T-helper 1 cell treated with Interleukin-12 subunit alpha and Interleukin-12 subunit beta and Interleukin-4 antibody, amounts not matched to agents 30 μg/mL and 1 μg/mL, for 36 hours (primary cell): ENCODE measurements around the gene DOCK9.

Experiments
- H3K27ac Mint-ChIP-seq: one replicate; pipeline ENCODE4 v1.8.0; 2021; ENCODE audit warnings: mild to moderate bottlenecking, mixed read lengths
- H3K27me3 Mint-ChIP-seq: one replicate; pipeline ENCODE4 v1.8.0; 2021; ENCODE audit warnings: low read depth, mixed read lengths
- H3K36me3 Mint-ChIP-seq: one replicate; pipeline ENCODE4 v1.8.0; 2021; ENCODE audit warnings: low read depth, mixed read lengths
- H3K4me1 Mint-ChIP-seq: one replicate; pipeline ENCODE4 v1.8.0; 2021; ENCODE audit warnings: low read depth, mixed read lengths
- H3K4me3 Mint-ChIP-seq: one replicate; pipeline ENCODE4 v1.8.0; 2021; ENCODE audit warnings: mild to moderate bottlenecking, moderate library complexity, mixed read lengths
- H3K9me3 Mint-ChIP-seq: one replicate; pipeline ENCODE4 v1.8.0; 2021; ENCODE audit warnings: mixed read lengths

Gene DOCK9

DNA sequence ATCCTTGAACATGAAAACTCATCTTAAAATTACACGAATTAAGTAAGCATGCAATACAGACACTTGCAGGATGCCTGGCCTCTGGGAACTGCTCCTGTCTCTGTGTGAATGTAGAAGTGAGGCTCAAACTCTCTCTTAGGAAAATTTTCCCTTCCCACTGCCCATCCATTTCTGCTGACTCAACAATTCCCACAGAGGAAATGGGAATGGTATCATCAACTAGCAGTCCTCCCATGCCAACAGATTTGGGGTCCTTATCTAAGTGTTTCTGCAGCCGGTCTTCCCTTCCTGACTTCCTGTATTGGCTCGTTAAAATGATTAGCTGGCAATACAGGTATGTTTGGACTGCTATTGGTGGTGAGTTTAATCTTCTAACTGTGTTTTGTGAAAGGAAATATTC, 85.8 kb downstream of the DOCK9 start:
- H3K9me3 Mint-ChIP-seq, result no peaks in the 10 kb centered on the region
- peaks cover 45% of the 10 kb centered on the region for H3K36me3 Mint-ChIP-seq
- no peak overlapping the region for H3K27ac Mint-ChIP-seq
- H3K4me3 Mint-ChIP-seq, result no peak overlapping the region
- H3K27me3 Mint-ChIP-seq, result no peaks in the 10 kb centered on the region
- peaks cover 21% of the 10 kb centered on the region for H3K4me1 Mint-ChIP-seq

DNA sequence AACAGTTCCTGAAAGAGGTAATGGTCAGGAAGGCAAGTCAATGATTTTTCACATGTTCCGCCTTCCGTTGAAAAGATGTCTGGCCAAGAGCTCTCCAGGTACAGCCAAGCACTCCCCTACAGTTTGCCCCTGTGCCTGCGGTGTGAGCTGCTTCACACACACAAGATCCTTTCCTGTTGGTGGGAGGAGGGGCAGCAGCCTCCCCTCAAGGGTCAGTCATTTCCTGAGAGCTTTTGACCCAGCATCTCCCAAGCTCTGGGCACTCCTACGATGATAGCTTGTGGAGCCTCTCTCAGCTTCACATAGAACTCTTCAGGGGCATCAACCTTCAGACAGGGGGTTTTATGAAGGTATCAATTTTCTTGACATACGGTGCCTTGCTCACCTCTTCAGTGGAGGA, 86.9 kb downstream of the DOCK9 start:
- Mint-ChIP-seq H3K27ac (no peak overlapping the region), H3K4me3 (no peak overlapping the region)

DNA sequence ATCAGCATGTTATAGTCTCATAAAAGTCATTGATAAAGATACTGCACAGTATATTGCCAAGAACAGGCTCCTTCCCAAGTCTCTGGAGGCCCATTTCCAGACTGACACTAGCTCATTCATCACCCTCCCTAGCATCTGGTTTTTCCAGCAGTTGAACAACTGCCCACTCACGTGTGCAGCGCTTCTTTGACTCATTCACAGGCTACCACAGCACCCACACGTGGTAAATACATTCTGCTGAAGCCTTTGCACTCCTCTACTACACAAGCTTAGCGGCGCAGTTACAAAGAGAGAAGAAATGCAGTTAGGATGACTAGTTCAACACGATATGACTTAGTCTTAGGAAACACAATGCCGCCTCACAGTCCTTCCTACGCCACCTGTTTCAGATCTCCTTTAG, 87.7 kb downstream of the DOCK9 start:
- Mint-ChIP-seq H3K4me1 (peaks cover 14% of the 10 kb centered on the region), H3K36me3 (peaks cover 42% of the 10 kb centered on the region), H3K27ac (peak overlapping the region; percentile 45), H3K27me3 (no peaks in the 10 kb centered on the region), H3K9me3 (no peaks in the 10 kb centered on the region), H3K4me3 (no peak overlapping the region)

More for the DNA sequence above, 86.9 kb downstream of the DOCK9 start:
- peaks cover 14% of the 10 kb centered on the region for H3K4me1 Mint-ChIP-seq
- H3K27me3 Mint-ChIP-seq, result no peaks in the 10 kb centered on the region
- no peaks in the 10 kb centered on the region for H3K9me3 Mint-ChIP-seq
- peaks cover 40% of the 10 kb centered on the region for H3K36me3 Mint-ChIP-seq

DNA sequence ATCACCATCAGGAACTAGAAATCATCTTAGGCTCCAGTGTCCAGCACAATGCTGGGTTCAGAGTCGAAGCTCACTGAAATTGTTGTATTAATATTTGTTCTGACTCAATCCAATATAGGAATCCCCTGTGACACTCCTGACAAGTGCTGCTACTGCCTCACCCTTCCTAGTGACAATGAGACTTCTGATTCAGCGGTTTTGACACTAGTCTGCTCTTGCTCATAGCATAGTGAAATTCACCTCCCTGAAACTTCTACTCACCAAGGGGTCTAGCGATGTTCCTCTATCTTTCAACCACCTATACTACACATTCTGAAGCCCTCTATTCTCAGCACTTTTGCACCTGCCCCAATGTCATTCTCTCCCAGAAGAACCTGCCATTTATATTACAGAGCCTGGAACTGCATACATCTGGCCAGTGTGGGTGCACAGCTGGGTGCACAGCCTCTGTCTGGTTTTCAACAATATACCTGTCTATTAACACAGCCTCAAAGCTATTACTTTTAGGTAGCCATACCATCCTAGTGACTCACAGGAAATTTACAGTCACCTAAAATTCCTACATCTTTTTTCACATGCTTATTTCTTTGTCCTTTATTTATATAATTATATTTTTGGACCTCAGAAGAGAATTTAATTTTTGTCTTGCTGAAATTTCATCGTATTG, 88.3 kb downstream of the DOCK9 start:
- Mint-ChIP-seq H3K27me3 (no peaks in the 10 kb centered on the region), H3K4me1 (peaks cover 14% of the 10 kb centered on the region)

DNA sequence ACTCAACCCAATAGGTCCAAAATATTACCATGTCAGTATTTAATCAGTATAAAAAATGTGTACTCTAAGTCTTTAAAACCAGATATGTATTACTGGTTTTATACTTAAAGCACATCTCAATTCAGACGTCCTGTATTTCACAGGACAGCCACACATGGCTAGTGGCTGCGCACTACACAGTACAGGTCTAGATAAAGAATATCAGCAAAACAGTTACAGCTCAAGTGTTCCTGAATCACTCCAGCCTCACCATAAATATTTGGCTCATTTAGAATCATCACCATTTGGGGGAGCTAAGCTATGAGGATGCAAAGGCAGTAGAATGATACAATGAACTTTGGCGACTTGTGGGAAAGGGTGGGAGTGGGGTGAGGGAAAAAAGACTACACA, 89.0 kb downstream of the DOCK9 start:
- no peaks in the 10 kb centered on the region for H3K27me3 Mint-ChIP-seq
- H3K4me3 Mint-ChIP-seq, result no peak overlapping the region
- H3K4me1 Mint-ChIP-seq, result peaks cover 14% of the 10 kb centered on the region
- no peaks in the 10 kb centered on the region for H3K9me3 Mint-ChIP-seq
- H3K36me3 Mint-ChIP-seq, result peaks cover 49% of the 10 kb centered on the region
- H3K27ac Mint-ChIP-seq, result no peak overlapping the region

More for the DNA sequence above, 88.3 kb downstream of the DOCK9 start:
- peaks cover 45% of the 10 kb centered on the region for H3K36me3 Mint-ChIP-seq
- no peak overlapping the region for H3K27ac Mint-ChIP-seq
- no peaks in the 10 kb centered on the region for H3K9me3 Mint-ChIP-seq
- H3K4me3 Mint-ChIP-seq, result no peak overlapping the region

DNA sequence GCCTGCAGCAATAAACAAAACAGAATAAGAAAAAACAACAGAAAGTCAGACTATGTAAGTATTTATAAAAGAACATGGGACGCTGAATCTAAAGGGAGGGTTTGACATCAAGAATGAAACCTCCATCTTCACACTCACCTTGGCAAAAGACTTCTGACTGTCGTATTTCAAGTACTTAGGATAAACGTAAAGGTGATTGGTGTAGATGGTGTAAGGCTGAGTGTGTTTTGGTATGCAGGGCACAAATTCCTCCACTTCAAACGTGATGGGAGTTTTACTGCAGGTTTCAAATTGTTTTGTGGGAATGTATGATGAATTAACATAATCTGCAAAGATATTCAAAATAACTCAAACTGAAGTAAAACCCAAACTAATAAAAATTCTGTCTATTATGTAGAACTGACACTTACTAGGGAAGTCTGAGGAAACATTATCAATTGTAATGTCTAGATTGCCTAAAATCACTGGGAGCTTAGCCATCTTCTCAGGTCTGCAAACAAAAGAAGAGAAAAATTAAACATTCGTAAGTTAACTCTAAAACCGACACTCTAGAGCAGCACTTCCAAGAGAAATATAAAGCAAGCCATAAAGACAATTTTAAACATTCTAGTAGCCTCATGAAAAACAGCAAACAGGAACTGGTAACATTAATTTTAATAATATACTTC, 89.5 kb downstream of the DOCK9 start:
- no peak overlapping the region for H3K27ac Mint-ChIP-seq
- no peak overlapping the region for H3K4me3 Mint-ChIP-seq
- H3K4me1 Mint-ChIP-seq, result peaks cover 13% of the 10 kb centered on the region
- H3K27me3 Mint-ChIP-seq, result no peaks in the 10 kb centered on the region
- H3K36me3 Mint-ChIP-seq, result peaks cover 48% of the 10 kb centered on the region
- no peaks in the 10 kb centered on the region for H3K9me3 Mint-ChIP-seq

DNA sequence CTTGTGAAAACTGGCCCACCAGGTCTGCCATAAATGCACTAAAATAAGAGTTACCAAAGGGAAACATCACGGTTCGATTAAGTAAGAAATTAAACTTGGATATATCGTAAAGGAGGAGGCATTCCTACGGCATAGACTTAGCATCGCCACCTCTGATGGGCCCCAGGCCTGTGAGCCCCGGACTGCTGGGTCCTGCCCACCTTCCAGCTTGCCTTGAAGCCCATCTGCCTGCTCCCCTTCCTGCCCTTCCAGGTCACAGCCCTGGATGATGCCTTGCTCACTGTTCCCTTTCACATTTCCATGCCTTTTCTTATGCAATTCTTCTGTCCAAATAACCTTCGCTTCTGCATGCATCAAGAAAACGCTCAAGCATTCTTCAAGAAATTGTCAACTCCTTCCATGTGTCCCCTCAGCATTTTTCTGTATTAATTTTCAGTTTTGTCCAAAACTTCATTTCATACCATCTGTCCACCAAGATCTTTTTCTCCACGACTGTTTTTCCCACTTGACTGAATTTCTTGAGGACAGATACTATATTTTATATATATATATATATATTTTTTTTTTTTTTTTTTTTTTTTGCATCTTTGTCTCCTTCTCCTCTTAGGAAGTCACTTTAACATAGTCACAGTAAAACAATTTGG, 91.2 kb downstream of the DOCK9 start:
- Mint-ChIP-seq H3K4me1 (peaks cover 11% of the 10 kb centered on the region), H3K4me3 (no peak overlapping the region), H3K27me3 (no peaks in the 10 kb centered on the region), H3K36me3 (peaks cover 49% of the 10 kb centered on the region), H3K27ac (no peak overlapping the region), H3K9me3 (no peaks in the 10 kb centered on the region)

DNA sequence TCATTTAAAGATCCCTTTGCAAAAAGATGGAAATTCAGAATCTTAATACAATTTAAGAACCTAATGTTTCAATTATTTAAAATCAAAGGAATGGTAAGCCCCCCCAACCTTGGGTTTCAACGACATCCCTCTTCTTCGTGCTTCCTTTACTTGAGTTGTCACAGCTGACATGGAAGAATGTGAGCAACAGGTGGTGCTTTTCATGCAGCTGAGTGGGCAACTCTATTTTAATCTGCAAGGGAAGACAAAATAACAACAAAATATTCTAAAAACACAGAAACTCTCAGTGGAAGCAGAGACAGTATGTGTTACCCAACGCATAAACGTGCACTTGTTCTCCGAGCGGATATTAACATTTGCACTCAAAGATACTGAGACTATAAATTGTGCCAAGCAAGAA, 92.3 kb downstream of the DOCK9 start:
- Mint-ChIP-seq H3K27ac (no peak overlapping the region), H3K27me3 (no peaks in the 10 kb centered on the region), H3K4me1 (peaks cover 7% of the 10 kb centered on the region), H3K4me3 (no peak overlapping the region), H3K36me3 (peaks cover 54% of the 10 kb centered on the region), H3K9me3 (no peaks in the 10 kb centered on the region)

DNA sequence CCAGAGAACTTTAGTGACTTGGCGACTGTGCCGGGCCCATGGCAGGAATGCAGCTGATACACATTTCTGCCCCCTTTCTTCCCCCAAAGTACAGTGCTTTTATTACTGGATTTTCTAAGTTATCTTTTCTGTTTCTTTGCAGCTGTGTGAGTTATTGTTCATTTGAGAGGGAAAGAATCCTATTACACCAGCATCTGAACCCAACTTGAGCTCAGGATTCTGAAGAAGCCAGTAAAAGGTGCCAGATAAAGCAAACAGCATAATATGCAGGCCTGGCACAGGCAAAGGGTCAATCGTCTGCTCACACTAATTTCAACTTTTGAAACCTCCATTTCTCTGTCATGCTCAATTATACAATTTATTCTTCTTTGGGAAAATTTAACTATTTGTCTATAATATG, 93.9 kb downstream of the DOCK9 start:
- Mint-ChIP-seq H3K4me1 (peaks cover 6% of the 10 kb centered on the region), H3K4me3 (no peak overlapping the region), H3K27me3 (no peaks in the 10 kb centered on the region), H3K27ac (no peak overlapping the region), H3K36me3 (peaks cover 61% of the 10 kb centered on the region), H3K9me3 (no peaks in the 10 kb centered on the region)

DNA sequence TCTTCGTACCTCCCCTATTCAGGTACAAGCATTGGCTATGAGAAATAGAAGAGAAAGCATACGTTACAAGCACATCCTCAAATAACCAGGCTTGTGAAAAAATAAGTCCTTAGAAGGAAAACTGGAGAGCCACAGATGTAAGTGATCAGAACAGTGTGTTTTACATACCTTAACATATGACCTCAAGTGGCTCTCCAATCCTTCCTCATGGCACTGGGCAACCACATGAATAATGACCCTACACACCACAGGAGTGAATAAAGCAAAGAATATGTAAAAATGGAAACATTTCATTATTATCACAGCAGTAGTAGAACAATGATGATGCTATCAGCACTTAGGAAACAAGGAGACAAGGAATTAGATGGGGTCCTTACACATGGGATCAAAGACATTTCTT, 96.5 kb downstream of the DOCK9 start:
- H3K27me3 Mint-ChIP-seq, result no peaks in the 10 kb centered on the region
- no peak overlapping the region for H3K27ac Mint-ChIP-seq
- peaks cover 9% of the 10 kb centered on the region for H3K4me1 Mint-ChIP-seq
- peaks cover 66% of the 10 kb centered on the region for H3K36me3 Mint-ChIP-seq
- H3K4me3 Mint-ChIP-seq, result no peak overlapping the region
- H3K9me3 Mint-ChIP-seq, result no peaks in the 10 kb centered on the region

DNA sequence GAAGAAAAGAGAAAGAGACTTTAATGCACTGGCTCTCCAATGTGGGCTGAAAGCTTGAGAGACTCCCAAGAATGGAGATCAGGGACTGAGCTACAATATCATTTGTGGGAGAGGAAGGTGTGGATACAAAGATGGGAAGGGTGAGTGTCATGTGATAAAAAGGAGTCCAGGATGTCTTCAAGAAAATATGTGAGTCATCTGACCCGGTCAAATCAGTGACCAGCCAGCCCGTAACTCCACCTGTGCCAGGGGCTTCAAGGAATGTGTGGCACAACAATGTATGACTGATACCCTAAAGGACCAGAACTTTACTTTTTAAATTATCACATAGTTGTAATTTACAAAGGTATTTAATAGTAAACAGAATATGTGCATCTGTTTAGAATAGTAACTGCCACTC, 97.2 kb downstream of the DOCK9 start:
- H3K4me1 Mint-ChIP-seq, result peaks cover 13% of the 10 kb centered on the region
- H3K27me3 Mint-ChIP-seq, result no peaks in the 10 kb centered on the region
- no peaks in the 10 kb centered on the region for H3K9me3 Mint-ChIP-seq
- no peak overlapping the region for H3K4me3 Mint-ChIP-seq
- H3K36me3 Mint-ChIP-seq, result peaks cover 65% of the 10 kb centered on the region
- H3K27ac Mint-ChIP-seq, result no peak overlapping the region

DNA sequence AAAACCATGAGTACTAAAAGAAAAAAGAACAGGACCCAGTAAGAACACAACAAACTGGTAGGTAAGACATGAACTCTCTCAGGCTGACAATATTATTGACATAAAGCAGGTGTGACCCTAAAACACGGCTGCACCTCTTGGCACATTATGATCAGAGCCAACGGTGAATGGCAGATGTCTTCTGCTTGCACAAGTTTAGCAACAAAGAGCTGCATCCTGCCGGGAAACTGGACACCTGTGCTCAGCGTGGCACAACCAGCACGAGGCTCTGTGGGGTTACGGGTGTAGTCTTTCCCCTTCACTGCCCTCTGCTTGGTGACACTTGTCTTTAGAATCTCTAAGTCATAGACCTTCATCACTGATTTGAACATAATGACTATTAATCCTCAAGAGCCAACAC, 97.9 kb downstream of the DOCK9 start:
- H3K4me3 Mint-ChIP-seq, result no peak overlapping the region
- peaks cover 1% of the 10 kb centered on the region for H3K9me3 Mint-ChIP-seq
- no peak overlapping the region for H3K27ac Mint-ChIP-seq
- peaks cover 70% of the 10 kb centered on the region for H3K36me3 Mint-ChIP-seq
- no peaks in the 10 kb centered on the region for H3K27me3 Mint-ChIP-seq
- H3K4me1 Mint-ChIP-seq, result peaks cover 20% of the 10 kb centered on the region

DNA sequence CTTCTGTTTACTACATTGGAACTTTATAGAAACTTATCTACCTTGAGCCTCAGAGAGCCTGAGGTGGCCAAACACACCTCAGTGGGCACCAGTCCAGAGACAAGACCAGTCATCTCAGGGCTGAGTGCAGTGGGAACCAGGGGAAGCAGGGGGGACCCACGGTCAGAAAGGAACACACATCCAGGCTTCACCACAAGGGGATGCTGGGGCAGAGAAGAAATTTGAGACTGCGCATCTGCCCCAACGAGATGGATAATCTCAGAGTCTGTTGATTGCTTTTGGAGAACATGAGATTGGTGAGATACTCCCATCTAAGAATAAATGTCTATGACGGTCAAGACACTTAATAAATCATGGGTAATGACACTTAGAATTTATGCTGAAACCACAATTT, 98.7 kb downstream of the DOCK9 start:
- Mint-ChIP-seq H3K36me3 (peaks cover 70% of the 10 kb centered on the region), H3K9me3 (peaks cover 4% of the 10 kb centered on the region), H3K27ac (no peak overlapping the region)

DNA sequence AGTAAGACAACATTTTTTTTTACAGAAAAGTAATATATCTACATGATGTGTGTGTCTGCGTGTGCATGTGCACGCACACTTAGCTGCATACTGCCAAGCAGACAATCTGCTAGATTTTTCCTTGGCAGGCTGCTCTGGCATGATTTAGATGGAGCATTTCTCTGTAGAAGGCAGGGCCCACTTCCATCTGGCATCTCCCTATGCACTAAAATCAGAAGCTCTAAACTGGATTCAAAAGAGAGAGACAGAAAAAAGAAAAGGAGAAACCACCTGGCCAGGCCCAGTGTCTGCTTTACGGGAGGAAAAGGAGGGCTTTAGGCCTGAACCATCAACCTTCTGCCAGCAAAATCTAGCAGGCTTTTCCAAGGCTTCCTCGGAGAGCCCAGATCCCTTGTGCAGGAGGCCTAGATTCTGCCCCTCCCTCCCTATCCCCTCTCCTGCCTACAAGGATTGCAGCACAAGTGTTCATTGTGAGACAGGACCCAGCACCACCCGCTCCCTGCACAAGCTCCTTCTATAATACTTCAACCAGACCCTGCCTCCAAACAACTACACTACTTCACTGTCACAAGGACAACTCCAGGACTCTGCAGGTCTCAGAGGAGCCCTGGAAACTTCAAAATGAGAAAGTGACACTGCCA, 99.3 kb downstream of the DOCK9 start:
- Mint-ChIP-seq H3K4me1 (peaks cover 33% of the 10 kb centered on the region), H3K9me3 (peaks cover 9% of the 10 kb centered on the region), H3K27ac (peak overlapping the region; percentile 37), H3K4me3 (no peak overlapping the region), H3K27me3 (no peaks in the 10 kb centered on the region), H3K36me3 (peaks cover 75% of the 10 kb centered on the region)

More for the DNA sequence above, 98.7 kb downstream of the DOCK9 start:
- H3K27me3 Mint-ChIP-seq, result no peaks in the 10 kb centered on the region
- H3K4me3 Mint-ChIP-seq, result no peak overlapping the region
- peaks cover 28% of the 10 kb centered on the region for H3K4me1 Mint-ChIP-seq

DNA sequence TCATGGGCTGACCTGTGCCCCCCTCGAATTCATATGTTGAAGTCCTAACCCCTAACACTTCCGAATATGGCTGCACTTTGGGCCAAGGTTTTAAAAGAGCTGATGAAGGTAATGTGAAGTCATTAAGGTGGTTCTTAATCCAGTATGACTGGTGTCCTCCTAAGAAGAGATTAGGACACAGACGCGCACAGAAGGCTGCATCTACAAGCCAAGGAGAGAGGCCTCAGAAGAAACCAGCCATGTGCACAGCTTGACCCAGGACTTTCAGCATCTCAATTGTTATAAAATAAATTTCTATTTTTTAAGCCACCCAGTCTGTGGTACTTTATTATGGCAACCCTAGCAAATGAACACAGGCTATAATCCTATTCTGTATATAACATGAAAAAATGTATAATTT, 99.9 kb downstream of the DOCK9 start:
- Mint-ChIP-seq H3K27ac (no peak overlapping the region), H3K36me3 (peaks cover 79% of the 10 kb centered on the region), H3K4me3 (no peak overlapping the region), H3K9me3 (peaks cover 16% of the 10 kb centered on the region), H3K4me1 (peaks cover 40% of the 10 kb centered on the region), H3K27me3 (no peaks in the 10 kb centered on the region)
